H9 (cell line): ENCODE measurements around the gene P4HB. TPM values are rescaled to one million over a fixed set of nuclear protein-coding genes. Genes with fewer than 3 reads are reported as not detected.

Source experiments
- DNase-seq: peaks from one replicate; pipeline ENCODE4 v3.0.0-alpha.2; 2017
- H2AFZ ChIP-seq: one replicate; pipeline ENCODE4 v1.6.1; 2013; ENCODE audit warnings: mild to moderate bottlenecking, low read length, control low read depth, moderate library complexity
- H2AK5ac ChIP-seq: 2 replicates; pipeline ENCODE4 v1.6.1; 2013; ENCODE audit warnings: low read length, control low read depth, mixed read lengths; ENCODE audit not compliant: insufficient read length
- H2BK120ac ChIP-seq: one replicate; pipeline ENCODE4 v1.6.1; 2013; ENCODE audit warnings: low read depth, mild to moderate bottlenecking, low read length, control low read depth, inconsistent platforms; ENCODE audit not compliant: poor library complexity, severe bottlenecking
- H2BK12ac ChIP-seq: 2 replicates; pipeline ENCODE4 v1.6.1; 2013; ENCODE audit warnings: low read length, control low read depth, mixed read lengths, low read depth; ENCODE audit not compliant: insufficient read length
- H2BK15ac ChIP-seq: 2 replicates; pipeline ENCODE4 v1.6.1; 2013; ENCODE audit warnings: low read depth, low read length, control low read depth
- H2BK20ac ChIP-seq: one replicate; pipeline ENCODE4 v1.6.1; 2013; ENCODE audit warnings: low read depth, mild to moderate bottlenecking, low read length, control low read depth, inconsistent platforms; ENCODE audit not compliant: poor library complexity, severe bottlenecking
- H2BK5ac ChIP-seq: 2 replicates; pipeline ENCODE4 v1.6.1; 2013; ENCODE audit warnings: low read length, control low read depth, mixed read lengths; ENCODE audit not compliant: insufficient read length
- H3K14ac ChIP-seq: 2 replicates; pipeline ENCODE4 v1.6.1; 2013; ENCODE audit warnings: low read length, control low read depth; ENCODE audit not compliant: insufficient read depth
- H3K18ac ChIP-seq: 2 replicates; pipeline ENCODE4 v1.6.1; 2013; ENCODE audit warnings: low read depth, mild to moderate bottlenecking, mixed read lengths, low read length, control low read depth; ENCODE audit not compliant: insufficient read length
- H3K23ac ChIP-seq: 2 replicates; pipeline ENCODE4 v1.6.1; 2013; ENCODE audit warnings: low read length, control low read depth, mixed read lengths, low read depth; ENCODE audit not compliant: insufficient read length
- H3K23me2 ChIP-seq: 2 replicates; pipeline ENCODE4 v1.6.1; 2013; ENCODE audit warnings: low read depth, mild to moderate bottlenecking, mixed read lengths, low read length, control low read depth; ENCODE audit not compliant: insufficient read length, poor library complexity, severe bottlenecking
- H3K27ac ChIP-seq: 2 replicates; pipeline ENCODE4 v1.5.1; 2013; ENCODE audit warnings: low read length, control low read depth, mixed read lengths, low read depth; ENCODE audit not compliant: insufficient read length
- H3K27me3 ChIP-seq: 2 replicates; pipeline ENCODE4 v1.6.1; 2013; ENCODE audit warnings: low read length, control low read depth, inconsistent platforms; ENCODE audit not compliant: insufficient read depth
- H3K4ac ChIP-seq: 2 replicates; pipeline ENCODE4 v1.6.1; 2013; ENCODE audit warnings: low read depth, mild to moderate bottlenecking, control low read depth, inconsistent platforms, low read length, moderate library complexity
- H3K4me1 ChIP-seq: 2 replicates; pipeline ENCODE4 v1.6.1; 2013; ENCODE audit warnings: low read length, control low read depth, inconsistent platforms; ENCODE audit not compliant: insufficient read depth
- H3K4me2 ChIP-seq: 2 replicates; pipeline ENCODE4 v1.6.1; 2013; ENCODE audit warnings: low read length, control low read depth, mixed read lengths; ENCODE audit not compliant: insufficient read length, insufficient read depth
- H3K56ac ChIP-seq: 2 replicates; pipeline ENCODE4 v1.6.1; 2013; ENCODE audit warnings: low read depth, mild to moderate bottlenecking, mixed read lengths, low read length, control low read depth; ENCODE audit not compliant: insufficient read length
- H3K79me1 ChIP-seq: 2 replicates; pipeline ENCODE4 v1.6.1; 2013; ENCODE audit warnings: low read depth, mild to moderate bottlenecking, moderate library complexity, low read length, control low read depth, inconsistent platforms; ENCODE audit not compliant: insufficient read depth, poor library complexity, severe bottlenecking
- H3K79me2 ChIP-seq: 2 replicates; pipeline ENCODE4 v1.6.1; 2013; ENCODE audit warnings: low read length, control low read depth, inconsistent platforms; ENCODE audit not compliant: insufficient read depth
- H3K9ac ChIP-seq: 2 replicates; pipeline ENCODE4 v1.6.1; 2013; ENCODE audit warnings: low read length, control low read depth, mixed read lengths; ENCODE audit not compliant: insufficient read length; ENCODE audit errors: extremely low read depth
- H3K9me3 ChIP-seq: one replicate; pipeline ENCODE4 v1.6.1; 2013; ENCODE audit warnings: low read depth, low read length, inconsistent platforms; ENCODE audit not compliant: control insufficient read depth
- H3T11ph ChIP-seq: one replicate; pipeline ENCODE4 v1.6.1; 2013; ENCODE audit warnings: mild to moderate bottlenecking, low read length, control low read depth, inconsistent platforms
- H4K20me1 ChIP-seq: one replicate; pipeline ENCODE4 v1.6.1; 2013; ENCODE audit not compliant: control insufficient read depth, insufficient read length, insufficient read depth
- H4K5ac ChIP-seq: 2 replicates; pipeline ENCODE4 v1.6.1; 2013; ENCODE audit warnings: low read depth, mild to moderate bottlenecking, mixed read lengths, low read length, control low read depth; ENCODE audit not compliant: insufficient read length
- H4K8ac ChIP-seq: replicated peaks from 2 replicates; pipeline ENCODE4 v1.6.1; 2013; ENCODE audit warnings: low read length, control low read depth, mixed read lengths, low read depth; ENCODE audit not compliant: insufficient read length
- H4K91ac ChIP-seq: 2 replicates; pipeline ENCODE4 v1.6.1; 2013; ENCODE audit warnings: low read depth, mild to moderate bottlenecking, moderate library complexity, mixed read lengths, low read length, control low read depth; ENCODE audit not compliant: insufficient read length
- H3K27ac Mint-ChIP-seq, 3 experiments: 2 replicates in 2 of 3; 3 replicates in 1 of 3; pipeline ENCODE4 v1.8.0; 2020 to 2021; ENCODE audit warnings: mixed read lengths in 3 of 3, mild to moderate bottlenecking in 1 of 3, moderate library complexity in 1 of 3
- H3K27me3 Mint-ChIP-seq: 2 replicates; pipeline ENCODE4 v1.8.0; 2021; ENCODE audit warnings: low read depth, mild to moderate bottlenecking, moderate library complexity, mixed read lengths
- H3K36me3 Mint-ChIP-seq, 3 experiments: 2 replicates in 2 of 3; 3 replicates in 1 of 3; pipeline ENCODE4 v1.8.0; 2020 to 2021; ENCODE audit warnings: low read depth in 3 of 3, mixed read lengths in 3 of 3; ENCODE audit not compliant: insufficient read depth in 1 of 3
- H3K4me1 Mint-ChIP-seq, 2 experiments: 2 replicates each; pipeline ENCODE4 v1.8.0; 2020; ENCODE audit warnings: mixed read lengths in 2 of 2
- H3K4me3 Mint-ChIP-seq, 2 experiments: 2 replicates in 1 of 2; 3 replicates in 1 of 2; pipeline ENCODE4 v1.8.0; 2020 to 2021; ENCODE audit warnings: mild to moderate bottlenecking in 2 of 2, mixed read lengths in 2 of 2, moderate library complexity in 1 of 2
- H3K9me3 Mint-ChIP-seq, 2 experiments: 2 replicates in 1 of 2; 3 replicates in 1 of 2; pipeline ENCODE4 v1.8.0; 2020; ENCODE audit warnings: mild to moderate bottlenecking in 2 of 2, mixed read lengths in 2 of 2, moderate library complexity in 1 of 2
- WGBS: extraction: QIAGEN DNeasy Blood & Tissue Kit; methylation state at CpG from one replicate; pipeline ENCODE4 v1.1.7; 2013; ENCODE audit warnings: missing lambda C conversion rate, low lambda C conversion rate, mixed read lengths; ENCODE audit not compliant: insufficient read length; ENCODE audit errors: extremely low coverage; 5-methylcytosine and 5-hydroxymethylcytosine counted together
- total RNA-seq: library from RNA; stranded (reverse); gene quantifications from 2 replicates; pipeline ENCODE4 v1.2.1, GENCODE V29; 2021
- TF ChIP-seq, protein P1 (sequence below): fragments of 200-600 bp; sonication (generic); conservative IDR thresholded peaks from 3 replicates; pipeline ENCODE4 v1.8.0; 2021; ENCODE audit warnings: antibody characterized with exemption, mild to moderate bottlenecking

The P4HB gene
- total RNA-seq, 1 experiment from 2014 or later, result 366 TPM

- Mint-ChIP-seq H3K4me1 (peaks cover 0 to 6% of the 10 kb centered on the region in 2 experiments; a peak in 1 of 4 replicates), H3K27ac (no peak overlapping the region), H3K9me3 (no peaks in the 10 kb centered on the region; a peak in 3 of 5 replicates), H3K36me3 (no peaks in the 10 kb centered on the region), H3K27me3 (peaks cover 67% of the 10 kb centered on the region), H3K4me3 (no peak overlapping the region)
- no peak overlapping the region for H2BK5ac ChIP-seq
- TF ChIP-seq, protein P1, sequence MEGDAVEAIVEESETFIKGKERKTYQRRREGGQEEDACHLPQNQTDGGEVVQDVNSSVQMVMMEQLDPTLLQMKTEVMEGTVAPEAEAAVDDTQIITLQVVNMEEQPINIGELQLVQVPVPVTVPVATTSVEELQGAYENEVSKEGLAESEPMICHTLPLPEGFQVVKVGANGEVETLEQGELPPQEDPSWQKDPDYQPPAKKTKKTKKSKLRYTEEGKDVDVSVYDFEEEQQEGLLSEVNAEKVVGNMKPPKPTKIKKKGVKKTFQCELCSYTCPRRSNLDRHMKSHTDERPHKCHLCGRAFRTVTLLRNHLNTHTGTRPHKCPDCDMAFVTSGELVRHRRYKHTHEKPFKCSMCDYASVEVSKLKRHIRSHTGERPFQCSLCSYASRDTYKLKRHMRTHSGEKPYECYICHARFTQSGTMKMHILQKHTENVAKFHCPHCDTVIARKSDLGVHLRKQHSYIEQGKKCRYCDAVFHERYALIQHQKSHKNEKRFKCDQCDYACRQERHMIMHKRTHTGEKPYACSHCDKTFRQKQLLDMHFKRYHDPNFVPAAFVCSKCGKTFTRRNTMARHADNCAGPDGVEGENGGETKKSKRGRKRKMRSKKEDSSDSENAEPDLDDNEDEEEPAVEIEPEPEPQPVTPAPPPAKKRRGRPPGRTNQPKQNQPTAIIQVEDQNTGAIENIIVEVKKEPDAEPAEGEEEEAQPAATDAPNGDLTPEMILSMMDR, result no peak
- H3K4ac ChIP-seq, result no peak overlapping the region
- peaks cover 29% of the 10 kb centered on the region for H3K27me3 ChIP-seq
- H2BK15ac ChIP-seq, result no peak overlapping the region
- no peaks in the 10 kb centered on the region for H3K79me2 ChIP-seq
- no peak overlapping the region for H2BK12ac ChIP-seq
- no peaks in the 10 kb centered on the region for H3K79me1 ChIP-seq
- no CpG with 5 or more reads among the region's 18 CpGs for WGBS
- no peak overlapping the region for H3K9ac ChIP-seq
- no peak overlapping the region for H2BK120ac ChIP-seq
- no peak overlapping the region for H3K27ac ChIP-seq
- DNase-seq, result no peak
- no peak overlapping the region for H3K4me2 ChIP-seq
- no peaks in the 10 kb centered on the region for H3K9me3 ChIP-seq
- H3T11ph ChIP-seq, result no peak overlapping the region
- no peak overlapping the region; the same call in 1 of the 2 replicates for H3K14ac ChIP-seq
- H4K91ac ChIP-seq, result no peak overlapping the region
- H2BK20ac ChIP-seq, result no peak overlapping the region
- no peak overlapping the region for H3K23ac ChIP-seq
- H4K8ac ChIP-seq, result no peak overlapping the region
- peaks cover 6% of the 10 kb centered on the region for H3K23me2 ChIP-seq
- H2AK5ac ChIP-seq, result no peak overlapping the region
- H3K18ac ChIP-seq, result no peak overlapping the region
- H2AFZ ChIP-seq, result no peak overlapping the region
- no peak overlapping the region for H4K5ac ChIP-seq
- no peak overlapping the region for H3K56ac ChIP-seq
- H4K20me1 ChIP-seq, result no peaks in the 10 kb centered on the region
- no peaks in the 10 kb centered on the region for H3K4me1 ChIP-seq
These were observed 53.1 kb downstream of the P4HB start for GRCh38 chr17:81807210-81807719.
